SK-N-SH treated with all-trans-retinoic acid at 6 μM for 48 hours (cell line): ENCODE data around the gene LRRC63.

ENCODE experiments used
- ATAC-seq: fragments of 200-7000 bp; cut with Tn5 transposase; 3 replicates; pipeline ENCODE4 v1.9.1; 2020; ENCODE audit warnings: mild to moderate bottlenecking, moderate library complexity
- ARNTL ChIP-seq: fragments of 450-650 bp; formaldehyde crosslinking; IDR thresholded peaks from 2 replicates; pipeline ENCODE4 v1.5.0; 2020; ENCODE audit warnings: low read depth, mild to moderate bottlenecking, moderate library complexity, borderline replicate concordance
- CSDC2 ChIP-seq: fragments of 250-450 bp; sonication (Bioruptor Pico); IDR thresholded peaks from 2 replicates; pipeline ENCODE4 v1.5.0; 2020; ENCODE audit warnings: mild to moderate bottlenecking, moderate library complexity
- CSRNP3 ChIP-seq: fragments of 250-450 bp; sonication (Bioruptor Pico); IDR thresholded peaks from 2 replicates; pipeline ENCODE4 v1.5.1; 2021; ENCODE audit warnings: mild to moderate bottlenecking, moderate library complexity
- ESRRG ChIP-seq: fragments of 250-450 bp; sonication (Bioruptor Pico); IDR thresholded peaks from 2 replicates; pipeline ENCODE4 v1.6.1; 2021; ENCODE audit warnings: mild to moderate bottlenecking
- GLIS3 ChIP-seq: fragments of 250-450 bp; sonication (Bioruptor Pico); IDR thresholded peaks from 2 replicates; pipeline ENCODE4 v1.5.0; 2020; ENCODE audit warnings: mild to moderate bottlenecking, moderate library complexity
- ISL1 ChIP-seq: fragments of 250-450 bp; sonication (Bioruptor Pico); IDR thresholded peaks from 2 replicates; pipeline ENCODE4 v2.1.2; 2022; ENCODE audit warnings: mild to moderate bottlenecking, moderate library complexity
- OSR1 ChIP-seq: fragments of 250-450 bp; sonication (Bioruptor Pico); IDR thresholded peaks from 2 replicates; pipeline ENCODE4 v1.8.0; 2022; ENCODE audit warnings: moderate library complexity, mild to moderate bottlenecking, inconsistent platforms
- PATZ1 ChIP-seq: fragments of 250-450 bp; sonication (Bioruptor Pico); IDR thresholded peaks from 2 replicates; pipeline ENCODE4 v1.8.0; 2020; ENCODE audit warnings: mild to moderate bottlenecking, moderate library complexity, borderline replicate concordance
- PPARA ChIP-seq: fragments of 250-450 bp; sonication (Bioruptor Pico); IDR thresholded peaks from 2 replicates; pipeline ENCODE4 v1.5.0; 2020; ENCODE audit warnings: mild to moderate bottlenecking, borderline replicate concordance
- RARB ChIP-seq: fragments of 250-450 bp; sonication (Bioruptor Pico); IDR thresholded peaks from 2 replicates; pipeline ENCODE4 v1.8.0; 2021; ENCODE audit warnings: mild to moderate bottlenecking, moderate library complexity
- SNAI2 ChIP-seq: fragments of 250-450 bp; sonication (Bioruptor Pico); IDR thresholded peaks from 2 replicates; pipeline ENCODE4 v1.5.0; 2020; ENCODE audit warnings: mild to moderate bottlenecking, moderate library complexity
- TCF4 ChIP-seq: fragments of 250-450 bp; sonication (Bioruptor Pico); IDR thresholded peaks from 2 replicates; pipeline ENCODE4 v1.8.0; 2021; ENCODE audit warnings: mild to moderate bottlenecking, moderate library complexity, borderline replicate concordance
- TOX ChIP-seq: fragments of 250-450 bp; sonication (Bioruptor Pico); IDR thresholded peaks from 2 replicates; pipeline ENCODE4 v1.8.0; 2021; ENCODE audit warnings: mild to moderate bottlenecking, moderate library complexity, borderline replicate concordance
- ZC3H10 ChIP-seq: fragments of 250-450 bp; sonication (Bioruptor Pico); IDR thresholded peaks from 2 replicates; pipeline ENCODE4 v1.5.1; 2021; ENCODE audit warnings: mild to moderate bottlenecking, moderate library complexity
- ZFP3 ChIP-seq: fragments of 250-450 bp; sonication (Bioruptor Pico); IDR thresholded peaks from 2 replicates; pipeline ENCODE4 v1.5.0; 2020; ENCODE audit warnings: mild to moderate bottlenecking, moderate library complexity
- ZNF565 ChIP-seq: fragments of 450-650 bp; formaldehyde crosslinking; conservative IDR thresholded peaks from 2 replicates; pipeline ENCODE4 v1.5.0; 2020; ENCODE audit warnings: low read depth, mild to moderate bottlenecking, moderate library complexity
- ZNF70 ChIP-seq: fragments of 450-650 bp; formaldehyde crosslinking; IDR thresholded peaks from 2 replicates; pipeline ENCODE4 v1.5.0; 2020; ENCODE audit warnings: mild to moderate bottlenecking, moderate library complexity
- ZNF8 ChIP-seq: fragments of 450-650 bp; formaldehyde crosslinking; IDR thresholded peaks from 2 replicates; pipeline ENCODE4 v1.5.0; 2020; ENCODE audit warnings: mild to moderate bottlenecking, moderate library complexity
- TF ChIP-seq, protein P1 (sequence below): fragments of 250-450 bp; sonication (Bioruptor Pico); IDR thresholded peaks from 2 replicates; pipeline ENCODE4 v1.8.0; 2021; ENCODE audit warnings: low read depth, mild to moderate bottlenecking, moderate library complexity, borderline replicate concordance
- TF ChIP-seq, protein P2 (sequence below): fragments of 250-450 bp; sonication (Bioruptor Pico); IDR thresholded peaks from 2 replicates; pipeline ENCODE4 v1.5.0; 2020; ENCODE audit warnings: mild to moderate bottlenecking, moderate library complexity

LRRC63 gene

DNA sequence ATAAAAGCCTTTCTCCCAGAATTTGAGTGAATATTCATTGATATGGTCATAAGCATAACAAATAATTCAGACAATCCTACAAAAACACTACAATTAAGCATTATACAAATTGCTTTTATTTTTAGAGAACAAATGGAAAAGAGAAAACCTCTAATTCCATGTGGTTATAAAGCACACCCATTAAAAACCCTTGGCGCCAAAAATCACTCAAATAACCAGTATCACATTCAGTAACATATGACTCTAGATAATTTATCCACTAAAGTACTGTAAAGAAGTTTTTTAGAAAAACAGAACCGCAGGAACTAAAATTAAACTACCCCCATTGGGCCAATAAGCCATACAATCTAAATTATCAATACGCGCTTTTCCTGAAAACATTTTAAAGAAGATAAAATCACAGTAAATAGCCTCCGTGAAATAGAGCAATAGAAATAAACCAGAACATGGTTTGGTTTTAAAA, 30.3 kb upstream of the LRRC63 start (continued):
- TF ChIP-seq GLIS3 (CRISPR knock-in tag) (no peak), ZFP3 (CRISPR knock-in tag) (no peak), ZNF565 (no peak), ISL1 (CRISPR knock-in tag) (no peak), ZNF8 (CRISPR knock-in tag) (no peak), ZNF70 (CRISPR knock-in tag) (no peak), SNAI2 (CRISPR knock-in tag) (no peak)
- TF ChIP-seq, protein P1, sequence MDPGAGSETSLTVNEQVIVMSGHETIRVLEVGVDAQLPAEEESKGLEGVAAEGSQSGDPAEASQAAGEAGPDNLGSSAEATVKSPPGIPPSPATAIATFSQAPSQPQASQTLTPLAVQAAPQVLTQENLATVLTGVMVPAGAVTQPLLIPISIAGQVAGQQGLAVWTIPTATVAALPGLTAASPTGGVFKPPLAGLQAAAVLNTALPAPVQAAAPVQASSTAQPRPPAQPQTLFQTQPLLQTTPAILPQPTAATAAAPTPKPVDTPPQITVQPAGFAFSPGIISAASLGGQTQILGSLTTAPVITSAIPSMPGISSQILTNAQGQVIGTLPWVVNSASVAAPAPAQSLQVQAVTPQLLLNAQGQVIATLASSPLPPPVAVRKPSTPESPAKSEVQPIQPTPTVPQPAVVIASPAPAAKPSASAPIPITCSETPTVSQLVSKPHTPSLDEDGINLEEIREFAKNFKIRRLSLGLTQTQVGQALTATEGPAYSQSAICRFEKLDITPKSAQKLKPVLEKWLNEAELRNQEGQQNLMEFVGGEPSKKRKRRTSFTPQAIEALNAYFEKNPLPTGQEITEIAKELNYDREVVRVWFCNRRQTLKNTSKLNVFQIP (CRISPR knock-in tag): no peak
- TF ChIP-seq, all 23 proteins: peak for 0

GRCh38 chr13:46181840-46182490, 29.8 kb upstream of the LRRC63 start, which contains the start of gene LCP1:
LCP1 (minus strand) TSS chr13:46182177; CDS start chr13:46159662, 22,515 bp downstream.
- TF ChIP-seq ZNF70 (CRISPR knock-in tag): no peak
- no peak for TF ChIP-seq ARNTL (CRISPR knock-in tag)
- no peak for TF ChIP-seq CSDC2 (CRISPR knock-in tag)
- TF ChIP-seq, protein P2, sequence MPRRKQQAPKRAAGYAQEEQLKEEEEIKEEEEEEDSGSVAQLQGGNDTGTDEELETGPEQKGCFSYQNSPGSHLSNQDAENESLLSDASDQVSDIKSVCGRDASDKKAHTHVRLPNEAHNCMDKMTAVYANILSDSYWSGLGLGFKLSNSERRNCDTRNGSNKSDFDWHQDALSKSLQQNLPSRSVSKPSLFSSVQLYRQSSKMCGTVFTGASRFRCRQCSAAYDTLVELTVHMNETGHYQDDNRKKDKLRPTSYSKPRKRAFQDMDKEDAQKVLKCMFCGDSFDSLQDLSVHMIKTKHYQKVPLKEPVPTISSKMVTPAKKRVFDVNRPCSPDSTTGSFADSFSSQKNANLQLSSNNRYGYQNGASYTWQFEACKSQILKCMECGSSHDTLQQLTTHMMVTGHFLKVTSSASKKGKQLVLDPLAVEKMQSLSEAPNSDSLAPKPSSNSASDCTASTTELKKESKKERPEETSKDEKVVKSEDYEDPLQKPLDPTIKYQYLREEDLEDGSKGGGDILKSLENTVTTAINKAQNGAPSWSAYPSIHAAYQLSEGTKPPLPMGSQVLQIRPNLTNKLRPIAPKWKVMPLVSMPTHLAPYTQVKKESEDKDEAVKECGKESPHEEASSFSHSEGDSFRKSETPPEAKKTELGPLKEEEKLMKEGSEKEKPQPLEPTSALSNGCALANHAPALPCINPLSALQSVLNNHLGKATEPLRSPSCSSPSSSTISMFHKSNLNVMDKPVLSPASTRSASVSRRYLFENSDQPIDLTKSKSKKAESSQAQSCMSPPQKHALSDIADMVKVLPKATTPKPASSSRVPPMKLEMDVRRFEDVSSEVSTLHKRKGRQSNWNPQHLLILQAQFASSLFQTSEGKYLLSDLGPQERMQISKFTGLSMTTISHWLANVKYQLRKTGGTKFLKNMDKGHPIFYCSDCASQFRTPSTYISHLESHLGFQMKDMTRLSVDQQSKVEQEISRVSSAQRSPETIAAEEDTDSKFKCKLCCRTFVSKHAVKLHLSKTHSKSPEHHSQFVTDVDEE (CRISPR knock-in tag): no peak
- TF ChIP-seq ISL1 (CRISPR knock-in tag): no peak
- TF ChIP-seq RARB: no peak
- TF ChIP-seq, protein P1 (CRISPR knock-in tag): no peak
- no peak for TF ChIP-seq OSR1 (CRISPR knock-in tag)
- TF ChIP-seq ZNF565: no peak
- no peak for TF ChIP-seq GLIS3 (CRISPR knock-in tag)
- no peak for TF ChIP-seq ESRRG (CRISPR knock-in tag)
- no peak for TF ChIP-seq TCF4 (CRISPR knock-in tag)
- no peak for TF ChIP-seq CSRNP3 (CRISPR knock-in tag)
- no peak for ATAC-seq

- TF ChIP-seq ZNF565 (no peak), PPARA (CRISPR knock-in tag) (no peak), RARB (no peak), TOX (CRISPR knock-in tag) (no peak), PATZ1 (no peak), CSRNP3 (CRISPR knock-in tag) (no peak), OSR1 (CRISPR knock-in tag) (no peak), ZC3H10 (CRISPR knock-in tag) (no peak), TCF4 (CRISPR knock-in tag) (no peak), GLIS3 (CRISPR knock-in tag) (no peak), CSDC2 (CRISPR knock-in tag) (no peak)
- TF ChIP-seq, protein P2 (CRISPR knock-in tag): no peak
- TF ChIP-seq, protein P1 (CRISPR knock-in tag): no peak
- ATAC-seq: no peak
These were observed 29.2 kb upstream of the LRRC63 start for GRCh38 chr13:46182491-46182877.
